NCI-H69 (cell line): ENCODE measurements around the gene SGCE.
A peak's percentile ranks its signal among the peaks of the same experiment; 100 is the strongest.

Experiments used
- DNase-seq: peaks from one replicate; lab custom pipeline; 2025; lab: John Stamatoyannopoulos, UW

The SGCE gene

DNA sequence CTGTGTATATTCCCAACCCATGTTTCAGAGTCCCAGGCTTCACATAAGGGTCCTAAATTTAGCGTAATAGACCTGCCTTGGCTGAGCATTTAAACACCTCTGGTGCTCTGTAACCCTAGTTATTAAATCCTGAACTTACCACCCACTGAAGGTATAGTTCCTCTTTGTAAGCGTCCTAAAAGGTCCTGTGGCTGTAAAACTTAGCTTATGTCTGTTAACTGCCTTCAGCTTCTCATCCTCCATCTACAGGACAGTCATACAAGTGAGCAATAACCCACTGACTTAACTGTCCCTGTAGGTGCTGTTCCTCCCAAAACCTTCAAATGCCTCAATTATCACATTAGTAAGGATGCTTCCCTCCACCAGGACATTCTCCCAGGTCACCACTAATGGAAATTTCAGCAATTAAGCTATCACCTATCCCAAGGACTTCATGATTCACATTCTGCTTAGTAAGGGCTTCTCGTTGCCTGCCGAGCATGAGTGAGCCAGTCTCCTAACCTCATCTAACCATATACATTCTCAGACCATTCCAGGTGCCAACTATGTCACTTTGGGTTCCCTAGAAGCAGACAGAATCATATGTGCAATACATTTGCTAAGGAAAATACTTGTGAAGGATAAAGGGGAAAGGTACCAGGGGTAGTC, 90.6 kb downstream of the SGCE start:
- DNase-seq: no peak

DNA sequence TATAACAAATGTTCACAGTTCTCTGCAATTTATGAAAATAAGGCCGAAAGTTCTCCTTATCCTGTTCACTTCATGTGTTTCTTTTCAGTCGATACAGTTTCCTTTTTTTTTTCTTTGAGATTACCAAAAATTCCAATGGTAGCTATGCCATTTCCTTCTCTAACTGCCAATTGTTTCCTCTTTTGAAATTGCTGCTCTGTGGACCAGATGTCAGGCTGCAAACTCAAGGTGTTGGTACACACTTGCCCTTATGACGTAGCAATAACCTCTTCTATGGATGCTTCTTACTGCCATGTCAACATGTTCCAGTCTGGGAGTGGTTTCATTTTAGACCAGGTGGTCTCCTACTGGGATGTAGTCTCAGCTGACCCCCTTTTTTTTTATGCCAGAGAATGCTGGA, 93.4 kb downstream of the SGCE start:
- DNase-seq: no peak

DNA sequence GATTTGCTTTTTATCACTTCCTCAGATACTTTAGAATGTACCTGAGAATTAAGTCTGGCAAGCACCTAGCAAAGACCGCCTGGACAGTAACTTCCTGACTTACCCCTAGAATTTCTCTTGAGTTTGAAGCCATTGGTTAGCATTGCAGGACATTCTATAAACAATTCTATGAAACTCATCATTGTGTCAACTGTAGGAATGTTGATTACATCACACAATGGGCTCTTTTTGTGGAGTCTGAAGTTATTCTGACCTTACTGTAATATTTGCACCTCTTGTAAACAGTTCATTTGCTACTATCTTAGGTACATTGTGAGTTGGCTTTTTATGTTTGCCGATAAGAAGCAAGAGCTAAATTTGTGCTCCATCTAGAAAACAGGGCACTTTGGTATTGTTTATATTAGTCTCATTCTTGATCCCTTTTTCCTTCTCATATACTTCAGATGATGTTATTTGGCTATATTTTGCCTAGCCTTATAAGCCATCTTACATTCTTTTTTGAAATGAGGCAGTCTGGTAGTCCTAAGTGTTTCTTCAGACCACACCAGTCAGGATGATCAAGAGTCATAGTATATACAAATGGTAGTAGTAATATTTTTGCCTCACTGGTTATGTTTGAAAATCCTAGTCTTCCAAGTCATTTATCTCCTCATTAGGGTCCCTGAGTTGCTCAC, 94.0 kb downstream of the SGCE start:
- DNase-seq: no peak

DNA sequence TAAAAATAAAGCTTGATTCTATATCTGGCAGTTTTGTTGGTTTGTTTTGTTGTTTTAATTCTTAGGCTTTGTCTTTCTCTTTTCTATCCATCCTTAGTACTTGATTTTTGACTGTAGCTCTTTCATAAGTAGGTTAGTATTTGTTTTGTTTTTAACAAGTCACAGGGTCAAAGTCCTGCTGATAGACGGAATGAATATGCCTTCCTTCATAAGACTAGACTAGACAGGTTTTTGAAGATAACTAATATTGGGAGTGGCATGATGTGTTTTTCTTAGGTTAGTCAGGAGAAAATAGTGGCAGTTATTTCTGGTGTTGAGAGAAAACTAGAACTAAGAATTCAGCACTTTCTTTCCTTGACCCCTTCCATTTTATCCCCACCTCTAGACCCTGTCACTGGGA, 96.0 kb downstream of the SGCE start:
- no peak for DNase-seq

DNA sequence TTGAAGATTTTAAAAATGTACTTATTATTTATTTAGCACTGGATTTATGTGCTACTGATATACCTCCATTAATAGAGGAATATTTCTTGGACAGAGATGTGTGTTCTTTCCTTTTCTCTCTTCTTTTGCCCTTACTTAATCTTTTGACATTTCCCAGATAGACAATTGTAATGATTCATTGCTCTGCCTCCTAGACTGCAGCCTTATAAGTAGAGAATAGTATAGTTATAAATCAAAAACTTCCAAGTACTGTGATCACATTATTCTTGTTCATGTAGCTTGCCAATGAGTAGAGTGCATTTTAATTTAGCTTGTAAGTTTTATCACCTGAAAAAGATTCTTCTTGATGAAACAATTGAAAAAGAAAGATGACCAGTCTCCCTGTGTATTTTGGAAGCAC, 98.7 kb downstream of the SGCE start:
- no peak for DNase-seq

DNA sequence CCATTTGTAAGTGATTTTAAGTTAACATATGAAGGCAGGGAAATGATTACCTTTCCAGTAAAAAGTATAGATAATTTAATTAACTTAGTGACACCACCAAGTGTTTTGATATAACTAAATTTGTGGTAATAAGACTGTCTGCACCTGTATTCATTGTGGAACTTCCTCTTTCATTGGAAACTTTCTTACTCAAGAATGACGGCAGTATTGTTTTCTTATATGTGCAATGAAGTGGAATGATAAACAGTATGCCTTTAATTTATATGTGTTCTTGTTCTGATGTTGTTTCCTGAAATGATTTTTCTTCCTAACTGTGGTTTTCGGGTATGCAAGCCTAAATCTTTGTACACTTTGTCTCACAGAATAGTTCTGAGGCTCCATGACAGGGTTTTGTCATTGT, 99.9 kb downstream of the SGCE start:
- DNase-seq: no peak

DNA sequence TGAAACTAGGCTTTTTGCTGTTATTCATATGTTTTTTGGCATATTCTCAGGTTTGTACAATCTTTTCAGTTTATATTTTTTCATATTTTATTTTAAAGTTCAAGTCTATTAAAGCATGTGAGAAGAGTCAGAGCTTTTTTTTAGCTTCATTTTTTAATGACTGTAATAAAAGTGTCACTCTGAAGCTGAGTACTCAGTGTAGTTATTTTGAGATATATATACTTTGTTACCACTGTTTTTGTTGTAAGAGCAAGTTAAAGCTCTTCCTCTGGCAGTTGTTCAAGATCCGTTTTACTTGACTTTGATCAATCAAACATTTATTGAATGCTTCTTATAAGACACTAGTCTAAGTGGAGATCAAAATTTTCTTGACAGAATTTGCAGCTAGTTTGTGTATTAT, 108.8 kb downstream of the SGCE start:
- DNase-seq: peak; percentile 27

DNA sequence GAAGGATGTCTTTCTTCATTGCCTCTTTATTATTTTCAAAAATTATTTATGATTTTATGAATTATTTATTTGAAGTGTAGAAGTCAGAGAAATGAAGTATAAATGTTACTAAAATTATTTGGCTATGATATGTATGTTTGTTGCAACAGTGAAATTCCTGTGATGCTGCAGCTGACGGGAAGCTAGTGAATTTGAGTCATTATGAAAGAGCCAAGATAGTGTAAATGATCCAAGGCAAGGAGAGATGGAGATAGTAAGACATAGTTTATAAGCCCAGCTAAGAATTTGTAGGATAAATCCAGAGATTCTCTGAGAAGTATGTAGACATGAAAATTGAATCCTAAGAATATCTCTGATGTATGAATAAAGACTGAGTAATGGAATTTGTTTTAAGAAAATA, 115.5 kb downstream of the SGCE start:
- no peak for DNase-seq
